Fibroblast of skin of right biceps (primary cell): ENCODE results near the gene CADM1.
"Not testable (repeated sequence)": the region's sequence is repeated elsewhere in the genome, so short reads cannot be mapped to it uniquely, and the experiment has no call there.

ENCODE experiments used
- DNase-seq: peaks from one replicate; pipeline ENCODE4 v3.0.0-alpha.2; 2013

CADM1 gene

DNA sequence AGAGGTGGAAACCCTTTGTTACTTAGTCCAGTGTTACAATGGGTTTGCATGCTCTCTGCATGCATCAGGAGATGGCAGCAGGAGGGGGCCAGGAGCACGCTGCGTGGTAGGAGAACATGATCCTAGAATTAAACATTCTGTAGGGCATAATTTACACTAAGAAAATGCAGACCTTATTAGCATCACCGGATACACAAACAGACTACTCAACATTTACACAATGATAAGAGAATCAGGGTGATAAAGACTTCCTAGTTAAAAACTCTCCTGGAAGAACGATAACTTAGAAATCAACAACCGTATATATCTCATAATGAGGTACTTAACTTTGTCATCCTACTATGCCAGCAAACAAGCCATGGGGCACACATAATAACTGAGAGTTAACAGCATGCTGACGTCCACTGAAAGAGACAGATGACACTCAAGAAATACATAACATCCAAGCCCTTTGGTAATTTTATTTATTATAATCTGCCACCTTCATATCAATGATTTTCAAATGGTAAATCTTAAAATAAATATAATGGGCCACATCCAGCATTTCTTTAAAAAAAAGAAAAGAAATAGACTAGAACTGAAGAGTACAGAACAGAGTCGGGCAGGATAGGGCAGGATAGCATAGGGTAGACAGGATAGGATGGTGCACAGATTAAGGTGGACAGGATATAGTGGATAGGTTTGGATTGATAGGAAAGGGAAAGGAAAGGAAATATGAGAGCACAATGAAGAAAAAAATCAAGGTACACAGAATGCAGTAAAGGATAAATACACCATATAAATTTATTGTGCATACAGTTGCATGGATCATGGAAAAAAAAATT lies 27.5 kb downstream of the CADM1 start:
- no peak for DNase-seq

DNA sequence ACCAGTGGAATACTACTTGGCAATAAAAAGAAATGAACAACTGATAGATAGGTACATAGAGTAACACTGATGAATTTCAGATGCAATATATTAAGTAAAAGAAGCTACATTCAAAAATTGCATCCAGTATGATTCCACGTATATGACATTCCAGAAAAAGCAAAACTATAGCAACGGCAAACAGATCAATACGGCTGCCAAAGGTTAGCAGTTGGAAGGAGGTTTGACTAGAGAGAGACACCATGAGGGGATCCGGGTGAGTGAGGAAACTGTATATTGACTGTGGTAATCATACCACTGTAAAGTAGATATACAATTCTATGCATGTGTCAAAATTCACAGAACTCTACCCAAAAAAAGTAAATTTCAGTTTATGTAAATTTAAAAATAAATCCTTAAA lies 28.7 kb downstream of the CADM1 start:
- no peak for DNase-seq

DNA sequence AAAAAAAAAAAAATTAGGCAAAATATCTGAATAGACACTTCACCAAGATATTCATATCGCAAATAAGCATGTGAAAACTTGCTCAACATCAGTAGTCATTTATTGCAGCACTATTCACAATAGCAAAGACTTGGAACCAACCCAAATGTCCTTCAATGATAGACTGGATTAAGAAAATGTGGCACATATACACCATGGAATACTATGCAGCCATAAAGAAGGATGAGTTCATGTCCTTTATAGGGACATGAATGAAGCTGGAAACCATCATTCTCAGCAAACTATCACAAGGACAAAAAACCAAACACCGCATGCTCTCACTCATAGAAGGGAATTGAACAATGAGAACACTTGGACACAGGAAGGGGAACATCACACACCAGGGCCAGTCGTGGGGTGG lies 29.9 kb downstream of the CADM1 start:
- DNase-seq = not testable (repeated sequence)

DNA sequence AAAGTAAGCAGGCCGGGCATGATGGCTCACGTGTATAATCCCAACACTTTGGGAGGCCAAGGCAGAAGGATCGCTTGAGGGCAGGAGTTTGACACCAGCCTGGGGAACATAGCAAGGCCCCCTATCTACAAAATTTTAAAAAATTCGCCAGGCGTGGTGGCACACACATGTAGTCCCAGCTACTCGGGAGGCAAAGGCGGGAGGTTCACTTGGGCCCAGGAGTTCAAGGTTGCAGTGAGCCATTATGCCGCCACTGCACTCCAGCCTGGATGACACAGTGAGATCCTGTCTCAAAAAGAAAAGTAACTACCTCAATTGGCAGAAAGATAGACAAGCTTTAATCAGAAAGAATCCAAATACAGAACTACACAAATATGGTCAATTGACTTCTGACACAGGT lies 31.0 kb downstream of the CADM1 start:
- DNase-seq = no peak

DNA sequence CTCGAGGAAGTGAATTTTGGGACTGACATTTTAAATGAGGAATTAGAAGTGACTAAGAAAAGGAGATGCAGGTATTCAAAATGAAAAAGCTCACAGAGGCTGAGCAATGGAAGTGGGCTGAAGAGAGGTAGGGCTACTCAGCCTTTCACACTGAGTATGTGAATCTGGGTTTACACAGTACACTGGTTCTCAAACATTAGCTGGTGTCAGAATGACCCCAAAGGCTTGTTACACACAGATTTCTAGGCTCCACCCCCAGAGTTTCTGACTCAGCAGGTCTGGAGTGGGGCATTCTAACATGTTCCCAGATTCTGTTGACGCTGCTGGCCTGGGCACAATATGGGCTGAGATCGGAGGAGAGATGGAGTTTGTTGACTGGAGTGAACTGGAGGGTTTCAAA lies 32.8 kb downstream of the CADM1 start:
- no peak for DNase-seq

DNA sequence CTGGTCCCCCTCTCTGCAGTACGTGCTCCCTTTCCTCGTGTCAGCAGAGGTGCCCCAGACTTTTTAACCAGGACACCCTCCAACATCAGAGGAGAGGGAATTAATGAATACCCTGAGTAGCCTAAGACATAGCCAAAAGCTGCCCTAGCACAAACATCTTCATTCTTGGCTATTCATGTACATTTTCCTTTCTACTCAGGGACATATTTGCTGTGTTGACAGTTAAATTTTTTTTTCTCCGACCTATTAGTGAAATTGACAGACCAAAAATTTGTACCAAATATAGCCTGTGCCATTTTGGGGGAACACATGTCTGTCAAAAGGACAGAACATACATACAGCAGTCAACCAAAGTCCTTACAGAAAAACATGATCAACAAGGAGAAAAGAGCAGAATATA lies 33.3 kb downstream of the CADM1 start:
- no peak for DNase-seq

DNA sequence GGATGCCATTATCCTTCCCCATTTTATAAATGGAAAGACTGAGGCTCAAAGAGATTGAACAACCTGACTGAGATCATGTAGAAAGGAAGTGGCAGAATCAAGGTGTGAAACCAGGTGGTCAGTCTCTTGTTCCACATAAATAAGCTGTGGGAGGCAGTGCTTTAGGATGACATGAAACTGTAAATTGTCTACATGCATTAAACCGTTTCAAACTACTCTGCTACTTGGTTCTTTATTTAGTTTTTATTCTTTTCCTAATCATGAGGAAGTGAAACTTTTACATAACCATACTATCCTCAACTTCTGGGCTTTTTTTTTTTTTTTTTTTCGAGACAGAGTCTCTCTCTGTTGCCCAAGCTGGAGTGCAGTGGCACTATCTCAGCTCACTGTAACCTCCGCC lies 34.9 kb downstream of the CADM1 start:
- no peak for DNase-seq

DNA sequence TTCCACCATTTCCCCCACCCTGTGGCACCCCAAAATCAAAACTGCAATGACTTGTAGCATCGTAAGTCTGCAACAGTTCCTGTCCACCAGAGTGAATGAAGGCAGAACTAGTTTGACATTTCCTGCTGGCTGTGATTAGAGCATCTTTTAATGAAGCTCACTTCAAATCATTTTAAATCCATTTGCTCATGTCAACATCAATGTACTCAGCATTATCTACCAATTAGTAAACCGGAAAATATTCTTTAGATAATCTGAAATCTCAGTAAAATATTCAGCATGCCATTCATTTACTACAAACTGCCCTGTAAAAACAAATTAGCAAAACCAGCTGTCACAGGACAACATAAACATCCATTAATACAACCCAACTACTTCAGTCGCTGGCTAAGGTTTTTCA lies 38.1 kb downstream of the CADM1 start:
- no peak for DNase-seq

DNA sequence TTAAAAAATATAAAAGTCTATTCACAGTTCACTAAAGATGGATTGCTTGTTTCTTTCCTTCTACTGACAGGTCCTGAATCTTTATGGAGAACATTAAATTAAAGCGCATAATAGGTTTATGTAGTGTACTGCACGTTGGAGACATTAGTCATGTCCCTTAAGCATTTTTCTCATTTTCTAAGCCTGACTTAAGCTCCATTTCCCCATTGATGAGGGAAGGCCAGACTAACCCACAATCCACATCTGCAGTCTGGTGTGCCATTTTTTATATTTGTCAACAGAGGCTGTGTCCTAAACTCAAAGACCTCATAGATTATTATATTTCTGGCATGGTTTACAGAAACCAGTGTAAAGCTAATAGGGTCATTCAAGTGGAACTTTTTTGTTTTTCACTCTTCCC lies 39.9 kb downstream of the CADM1 start:
- peak; percentile 91 for DNase-seq

DNA sequence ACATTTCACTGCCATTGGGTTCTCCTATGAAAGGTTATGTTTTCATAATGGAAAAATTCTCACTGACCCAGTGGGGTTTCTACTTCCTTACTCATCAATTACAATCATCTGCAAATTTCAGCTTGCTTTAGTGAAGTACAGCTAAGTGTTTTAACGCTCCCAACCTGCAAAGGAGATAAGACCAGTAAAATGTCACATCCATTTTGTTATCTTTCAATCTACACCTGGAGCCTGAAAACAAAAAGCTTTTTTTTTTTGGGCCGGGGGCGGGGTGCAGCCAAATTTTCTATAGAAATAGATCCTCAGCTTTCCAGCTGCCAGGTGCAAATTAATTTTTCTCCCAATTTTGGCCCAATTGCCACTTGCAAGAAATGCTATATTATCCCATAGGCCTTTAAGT lies 40.6 kb downstream of the CADM1 start:
- DNase-seq = no peak

DNA sequence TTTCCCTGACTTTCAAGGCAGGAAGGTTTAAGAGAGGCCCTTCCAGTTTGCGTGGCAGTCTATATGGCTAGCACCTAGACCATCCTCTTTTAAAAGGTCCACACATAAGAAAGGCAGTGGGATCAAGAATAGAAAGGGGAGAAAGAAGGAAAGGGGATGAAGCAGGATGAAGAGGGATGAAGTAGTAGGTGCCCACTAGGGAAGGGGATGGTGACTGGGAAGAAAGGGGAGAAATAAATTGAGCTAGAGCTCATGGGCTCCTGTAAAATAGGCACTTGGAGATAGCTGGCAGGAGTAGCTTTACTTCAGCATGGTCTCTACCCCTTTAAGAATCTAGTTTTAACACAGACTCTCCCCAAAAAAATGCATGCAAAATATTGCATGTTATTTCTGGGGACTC lies 41.5 kb downstream of the CADM1 start:
- DNase-seq = no peak

DNA sequence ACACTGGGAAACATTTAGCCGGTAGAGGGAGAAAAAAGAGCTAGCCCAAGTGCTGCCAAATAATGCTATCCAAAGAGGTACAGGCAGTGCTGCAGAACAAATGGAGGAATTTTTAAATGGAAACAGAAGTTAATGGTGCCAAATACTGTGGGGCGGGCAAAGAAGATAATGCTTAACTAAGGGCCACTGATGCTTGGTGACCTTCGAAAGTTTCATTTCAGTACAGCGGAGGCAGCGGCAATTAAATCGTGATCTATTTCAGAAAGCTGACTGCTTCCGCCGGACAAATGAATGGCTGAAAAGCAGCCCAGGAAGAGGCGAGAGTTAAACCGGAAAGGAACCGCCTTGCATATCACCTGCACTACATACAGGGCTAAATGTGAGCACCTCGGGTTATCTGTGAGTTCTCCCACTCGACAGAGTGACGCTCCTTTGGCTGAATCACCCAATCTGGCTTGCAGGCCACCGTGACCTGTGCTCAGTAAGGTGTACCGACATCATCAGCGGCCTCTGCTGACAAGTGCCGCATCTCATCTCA lies 42.1 kb downstream of the CADM1 start:
- DNase-seq = no peak

DNA sequence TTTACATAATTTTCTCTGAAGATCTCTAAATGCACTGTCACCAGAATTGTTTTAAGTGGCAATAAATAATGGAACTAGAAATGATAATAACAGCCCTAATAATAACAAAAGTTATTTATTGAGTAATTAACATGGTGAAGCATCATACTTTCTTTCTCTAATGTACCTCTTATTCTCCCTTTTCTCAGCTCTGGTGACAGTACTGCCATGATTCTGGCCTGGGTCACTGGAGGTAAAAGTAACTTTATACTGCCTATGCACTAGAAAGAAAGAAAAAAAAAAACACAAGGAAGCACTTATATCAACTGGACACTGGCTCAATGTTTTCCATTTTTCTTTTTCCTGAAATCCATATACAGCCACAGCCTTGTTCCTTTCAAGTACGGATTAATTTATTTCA lies 43.7 kb downstream of the CADM1 start:
- DNase-seq = no peak

DNA sequence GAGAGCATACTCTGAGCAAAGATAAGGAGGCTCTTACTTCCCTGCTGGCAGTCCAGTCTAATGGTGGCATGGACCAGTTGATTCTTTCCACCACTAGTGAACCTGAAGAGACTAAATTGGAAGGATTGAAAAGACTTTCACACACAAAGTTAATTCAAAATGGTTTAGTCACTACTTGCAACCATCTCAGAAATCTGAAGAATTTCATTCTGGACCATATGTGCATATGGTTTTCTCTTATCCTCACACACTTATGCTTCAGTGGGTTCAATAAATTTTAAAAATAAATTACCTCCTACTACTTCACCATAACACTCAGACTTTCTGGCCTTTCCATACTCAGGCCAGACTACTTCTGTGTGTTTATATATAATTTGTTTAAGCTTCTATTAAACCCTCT lies 44.7 kb downstream of the CADM1 start:
- DNase-seq = peak; percentile 86

DNA sequence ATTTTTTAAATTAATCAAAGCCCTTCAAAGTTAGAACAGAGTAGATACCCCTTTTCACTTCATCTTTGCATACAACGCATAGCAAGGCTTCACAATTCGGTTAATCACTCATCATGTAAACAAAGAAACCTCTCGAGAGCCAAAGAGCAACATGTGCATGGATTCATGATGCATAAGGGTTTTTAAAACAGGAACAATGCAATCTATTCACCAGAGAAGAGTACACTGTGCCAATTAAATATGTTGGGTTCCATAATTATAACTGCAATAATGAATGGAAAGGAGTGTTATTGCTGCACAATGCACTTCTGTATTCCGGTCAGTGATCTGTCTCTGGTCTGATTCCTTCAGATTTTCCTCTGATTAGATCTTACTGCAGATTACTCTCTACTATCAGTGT lies 45.3 kb downstream of the CADM1 start:
- no peak for DNase-seq

DNA sequence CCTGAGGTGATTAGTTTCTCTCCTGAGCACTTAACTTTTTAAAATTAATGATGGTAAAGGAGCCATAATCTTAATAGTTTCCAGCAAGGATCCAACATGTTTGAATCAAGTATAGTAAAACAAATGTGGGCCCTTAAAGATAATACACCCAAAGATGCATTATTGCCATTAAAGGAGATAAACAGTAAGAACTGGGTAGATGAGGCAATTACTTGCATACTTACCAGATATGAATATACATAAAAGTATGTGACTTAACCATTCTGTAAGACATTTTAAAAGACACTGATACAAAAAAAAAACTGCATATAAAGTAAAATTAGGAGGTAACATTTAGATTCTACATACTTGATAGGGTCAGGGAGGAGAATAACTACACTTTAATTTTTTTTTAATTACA lies 48.2 kb downstream of the CADM1 start:
- peak; percentile 64 for DNase-seq

DNA sequence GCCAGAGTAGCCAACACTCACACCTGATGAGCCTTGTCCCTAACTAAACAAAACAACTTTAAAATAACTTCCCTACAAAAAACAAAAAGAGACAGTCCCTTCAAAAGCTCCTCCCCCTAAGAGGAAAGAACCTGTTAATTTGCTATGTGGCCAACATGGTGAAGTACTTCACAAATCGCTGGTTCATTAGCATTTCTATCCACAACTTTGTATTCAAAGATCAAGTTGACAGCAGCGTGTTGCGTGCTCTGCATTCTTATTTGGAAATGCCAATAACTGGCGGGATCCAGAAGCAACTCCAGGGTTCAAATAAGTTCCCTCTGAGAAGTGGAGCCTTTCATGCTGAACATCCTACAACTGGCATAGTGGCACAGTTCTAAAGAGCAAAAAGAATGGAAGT lies 48.6 kb downstream of the CADM1 start:
- no peak for DNase-seq

DNA sequence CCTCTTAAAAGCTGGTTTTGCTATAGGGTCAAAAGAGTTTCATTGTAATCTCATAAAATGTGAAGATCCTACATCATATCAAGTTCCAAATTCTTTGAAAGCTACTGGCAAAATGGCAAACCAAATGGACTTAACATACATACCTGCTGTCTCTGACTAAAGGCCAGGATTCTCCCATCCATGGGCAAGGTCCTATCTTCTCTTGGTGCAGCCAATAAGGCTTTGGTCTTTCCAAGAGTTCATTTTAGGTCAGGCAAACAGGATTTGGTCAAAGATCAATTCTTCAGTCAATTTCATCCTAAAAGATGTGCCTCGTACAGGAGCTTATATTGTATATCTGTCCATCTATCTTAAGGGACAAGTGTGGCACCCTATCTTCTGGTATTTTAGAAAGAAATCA lies 49.7 kb downstream of the CADM1 start:
- no peak for DNase-seq

DNA sequence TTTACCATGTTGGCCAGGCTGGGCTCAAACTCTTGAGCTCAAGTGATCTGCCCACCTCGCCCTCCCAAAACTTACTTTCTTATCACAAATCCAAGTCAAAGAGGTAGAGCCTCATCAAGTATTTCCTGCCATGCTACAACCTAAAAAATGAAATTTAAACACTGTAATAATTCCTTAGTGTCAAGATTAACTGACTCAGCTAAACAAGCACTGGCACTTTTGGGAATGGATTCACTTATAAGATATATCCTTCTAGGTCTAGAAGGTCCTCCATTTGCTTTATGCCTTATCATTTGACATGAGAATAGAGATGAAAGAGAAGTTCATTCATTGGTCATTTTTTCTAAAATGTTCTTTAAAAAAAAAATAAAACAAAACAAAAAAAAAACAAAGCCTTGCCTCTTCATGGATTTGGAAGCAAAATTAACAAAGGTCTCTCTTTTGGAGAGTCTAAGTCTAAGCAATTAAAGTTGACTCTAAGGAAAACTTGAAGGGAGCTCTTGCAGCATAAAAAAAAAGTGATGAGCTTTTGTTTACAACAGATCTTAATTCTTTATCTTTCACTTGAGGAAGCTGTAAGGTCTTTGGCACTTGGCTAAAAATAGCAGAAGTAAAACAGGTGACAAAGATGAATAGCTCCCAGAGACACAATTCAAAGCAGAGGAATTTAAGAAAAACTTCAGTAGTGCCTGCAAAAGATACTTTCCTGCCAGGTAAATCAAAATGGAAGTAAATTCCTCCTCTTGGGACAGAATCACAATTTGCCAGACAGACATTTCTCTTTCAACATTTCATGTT lies 50.3 kb downstream of the CADM1 start:
- no peak for DNase-seq

DNA sequence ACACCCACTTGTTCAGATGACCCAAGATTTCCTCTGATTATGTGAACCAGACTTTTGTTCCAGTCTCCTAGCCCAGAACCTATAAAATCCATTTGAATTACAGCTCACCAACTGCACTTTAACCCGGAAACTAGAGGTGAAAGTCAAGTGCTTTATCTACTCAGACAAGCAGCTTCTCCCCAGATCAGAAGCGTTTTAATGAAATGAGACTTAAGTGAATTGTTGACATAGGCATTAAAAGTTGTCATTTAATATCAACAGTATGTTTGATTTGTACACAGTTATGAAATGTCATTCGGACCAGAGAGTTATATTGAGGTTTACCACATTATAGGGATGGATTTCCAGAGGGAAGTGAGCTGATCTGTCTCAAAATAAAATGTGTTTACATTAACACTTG lies 52.0 kb downstream of the CADM1 start:
- DNase-seq = peak; percentile 9

DNA sequence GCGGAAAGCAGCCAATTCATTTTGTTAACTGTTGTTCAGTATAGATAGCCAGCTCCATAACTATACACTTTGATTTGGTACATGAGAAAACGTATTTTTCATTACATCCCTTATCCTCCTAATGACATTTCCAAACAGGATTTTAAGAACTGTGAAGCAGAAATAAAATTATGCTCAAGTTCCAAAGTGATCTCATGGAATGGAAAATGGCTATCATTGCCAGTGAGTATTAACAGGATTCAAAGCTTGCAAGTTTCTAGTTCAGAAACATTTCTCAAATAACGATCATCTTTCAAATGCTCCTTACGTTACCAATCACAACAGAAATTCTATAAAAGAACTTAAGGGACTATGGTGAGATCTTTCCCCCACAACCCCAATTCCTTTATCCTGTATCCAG lies 53.7 kb downstream of the CADM1 start:
- DNase-seq = no peak

DNA sequence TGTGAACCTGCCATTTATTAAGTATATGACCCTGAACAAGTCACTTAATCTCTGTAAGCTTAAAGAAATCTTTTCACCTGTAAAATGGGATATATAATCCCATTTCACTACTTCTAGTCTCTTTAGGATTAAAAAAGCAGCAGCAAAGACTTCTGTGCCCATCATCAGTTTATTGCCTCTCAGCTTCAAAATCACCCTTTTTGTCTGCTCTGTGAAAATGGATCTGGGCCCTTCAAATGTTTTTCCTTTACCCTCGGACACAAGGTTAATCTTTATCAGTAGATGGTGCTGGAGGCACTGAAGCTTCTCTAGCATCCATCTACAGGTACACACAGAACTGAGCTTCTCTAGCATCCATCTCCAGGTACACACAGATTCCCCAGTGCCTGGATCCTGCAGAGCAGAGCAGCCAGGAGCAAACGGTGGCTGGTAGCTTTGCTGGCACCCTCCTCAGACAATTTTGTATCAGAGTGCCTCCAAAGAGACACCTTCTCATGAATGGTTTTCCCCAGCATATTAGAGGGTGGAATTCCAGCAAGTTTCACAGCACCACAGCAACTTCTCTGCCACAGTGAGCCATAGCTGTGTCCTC lies 56.8 kb downstream of the CADM1 start:
- no peak for DNase-seq

DNA sequence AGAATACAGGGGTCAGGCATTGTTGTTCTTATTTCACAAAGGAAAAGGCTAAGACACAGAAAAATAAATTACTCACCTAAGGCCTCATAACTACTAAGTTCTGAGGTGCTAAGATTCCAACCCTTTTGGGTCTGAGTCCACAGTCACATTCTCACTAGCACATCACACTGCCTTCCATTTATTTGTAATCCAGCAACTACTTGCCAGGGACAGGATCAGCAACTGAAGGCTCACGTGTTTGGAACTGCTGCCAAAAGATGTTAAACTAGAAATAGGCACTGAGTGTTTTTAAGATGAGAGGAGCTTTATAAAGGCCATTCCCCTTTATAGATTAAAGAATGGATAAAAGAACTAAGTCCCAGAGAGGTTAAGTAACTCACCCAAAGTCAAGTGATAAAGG lies 58.0 kb downstream of the CADM1 start:
- DNase-seq = no peak

DNA sequence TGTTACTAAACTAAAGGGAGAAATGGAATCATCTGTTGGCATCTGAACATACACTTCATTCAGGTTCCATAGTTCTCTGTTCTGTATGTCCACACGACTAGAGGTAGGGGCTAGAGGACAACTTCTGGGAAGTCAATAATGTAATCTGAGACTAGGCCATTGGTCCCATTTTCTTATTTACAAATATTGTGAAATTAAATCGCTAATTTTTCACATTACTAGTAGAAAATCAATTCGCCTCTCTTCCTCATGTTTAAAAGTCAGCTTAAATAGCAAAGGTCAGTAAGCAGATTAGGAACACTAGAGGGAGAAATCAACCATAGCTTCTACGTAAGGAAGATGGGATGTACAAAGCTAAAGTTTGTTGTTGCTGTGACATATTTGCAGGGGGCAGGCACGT lies 59.7 kb downstream of the CADM1 start:
- DNase-seq = no peak
